Neuronal stem cell (in vitro differentiated cells): ENCODE measurements around the gene ENPP6.

Experiments used
- DNase-seq: peaks from one replicate; pipeline ENCODE4 v3.0.0-alpha.2; 2013; ENCODE audit warnings: low spot score
- H2AFZ ChIP-seq: one replicate; pipeline ENCODE4 v1.6.1; 2013; ENCODE audit warnings: mild to moderate bottlenecking, low read length, inconsistent platforms
- H2AK5ac ChIP-seq: 2 replicates; pipeline ENCODE4 v1.6.1; 2013; ENCODE audit warnings: low read depth, mild to moderate bottlenecking, inconsistent platforms, low read length, moderate library complexity, mixed read lengths
- H2BK120ac ChIP-seq: 2 replicates; pipeline ENCODE4 v1.6.1; 2013; ENCODE audit warnings: low read depth, mild to moderate bottlenecking, inconsistent platforms, low read length, moderate library complexity, mixed read lengths
- H2BK12ac ChIP-seq: one replicate; pipeline ENCODE4 v1.6.1; 2013; ENCODE audit warnings: low read length, inconsistent platforms
- H2BK15ac ChIP-seq: 2 replicates; pipeline ENCODE4 v1.6.1; 2013; ENCODE audit warnings: mild to moderate bottlenecking, low read length, inconsistent platforms, mixed read lengths
- H2BK5ac ChIP-seq: one replicate; pipeline ENCODE4 v1.6.1; 2013; ENCODE audit warnings: inconsistent platforms, mild to moderate bottlenecking, low read length, moderate library complexity
- H3K14ac ChIP-seq: one replicate; pipeline ENCODE4 v1.6.1; 2013; ENCODE audit warnings: low read length, inconsistent platforms
- H3K18ac ChIP-seq: 2 replicates; pipeline ENCODE4 v1.6.1; 2013; ENCODE audit warnings: low read length, inconsistent platforms
- H3K23ac ChIP-seq: 2 replicates; pipeline ENCODE4 v1.6.1; 2013; ENCODE audit warnings: low read depth, mild to moderate bottlenecking, mixed read lengths, low read length, inconsistent platforms; ENCODE audit not compliant: poor library complexity
- H3K27ac ChIP-seq: replicated peaks from 3 replicates; pipeline ENCODE4 v1.5.1; 2013; ENCODE audit warnings: low read length, inconsistent platforms
- H3K27me3 ChIP-seq, 3 experiments: 2 replicates each; pipeline ENCODE4 v1.6.1; 2013; ENCODE audit warnings: low read length in 3 of 3, mild to moderate bottlenecking in 2 of 3, inconsistent platforms in 1 of 3, low read depth in 1 of 3, mixed read lengths in 1 of 3, moderate library complexity in 1 of 3; ENCODE audit not compliant: control insufficient read depth in 3 of 3, insufficient read depth in 3 of 3
- H3K36me3 ChIP-seq, 2 donors: replicated peaks in 1 of 2; 2 replicates each; pipeline ENCODE4 v1.6.1; 2013; ENCODE audit warnings: low read length in 2 of 2; ENCODE audit not compliant: control insufficient read depth in 2 of 2, insufficient read depth in 2 of 2
- H3K4ac ChIP-seq: 2 replicates; pipeline ENCODE4 v1.6.1; 2013; ENCODE audit warnings: inconsistent platforms, mild to moderate bottlenecking, low read length, moderate library complexity
- H3K4me1 ChIP-seq, 2 donors: 1 replicate in 1 of 2; 2 replicates in 1 of 2; pipeline ENCODE4 v1.6.1; 2013; ENCODE audit warnings: low read length in 2 of 2, low read depth in 1 of 2; ENCODE audit not compliant: control insufficient read depth in 2 of 2, insufficient read depth in 1 of 2
- H3K4me2 ChIP-seq: one replicate; pipeline ENCODE4 v1.6.1; 2013; ENCODE audit warnings: mild to moderate bottlenecking, low read length, inconsistent platforms; ENCODE audit not compliant: insufficient read depth, poor library complexity, severe bottlenecking
- H3K4me3 ChIP-seq, 2 donors: 2 replicates each; pipeline ENCODE4 v1.5.1; 2013; ENCODE audit warnings: low read length in 2 of 2, mild to moderate bottlenecking in 2 of 2, inconsistent platforms in 1 of 2, moderate library complexity in 1 of 2
- H3K79me1 ChIP-seq: one replicate; pipeline ENCODE4 v1.6.1; 2013; ENCODE audit warnings: low read depth, mild to moderate bottlenecking, inconsistent platforms, low read length, moderate library complexity
- H3K9ac ChIP-seq: one replicate; pipeline ENCODE4 v1.6.1; 2013; ENCODE audit warnings: mild to moderate bottlenecking, low read depth, low read length, inconsistent platforms; ENCODE audit not compliant: poor library complexity
- H3K9me3 ChIP-seq, 2 donors: replicated peaks in 1 of 2; 2 replicates each; pipeline versions ENCODE3 to v1.6.1; 2013; ENCODE audit warnings: low read length in 2 of 2, mild to moderate bottlenecking in 2 of 2, inconsistent platforms in 1 of 2, low read depth in 1 of 2, mixed read lengths in 1 of 2, moderate library complexity in 1 of 2; ENCODE audit not compliant: control insufficient read depth in 2 of 2, insufficient read depth in 1 of 2
- H4K8ac ChIP-seq: one replicate; pipeline ENCODE4 v1.6.1; 2013; ENCODE audit warnings: low read depth, mild to moderate bottlenecking, inconsistent platforms, low read length, moderate library complexity
- H4K91ac ChIP-seq: one replicate; pipeline ENCODE4 v1.6.1; 2013; ENCODE audit warnings: low read length, low read depth, mild to moderate bottlenecking, inconsistent platforms; ENCODE audit not compliant: poor library complexity
- WGBS, 2 donors: extraction: QIAGEN DNeasy Blood & Tissue Kit; methylation state at CpG; one replicate each; pipeline ENCODE4 v1.1.7; 2013; ENCODE audit warnings: missing lambda C conversion rate in 2 of 2, mixed read lengths in 1 of 2; ENCODE audit not compliant: insufficient read length in 2 of 2, insufficient replicate concordance in 1 of 2; ENCODE audit errors: extremely low coverage in 2 of 2; 5-methylcytosine and 5-hydroxymethylcytosine counted together

ENPP6 gene

GRCh38 chr4:184103527-184104264 lies 114.0 kb downstream of the ENPP6 start:
- Histone ChIP-seq H3K4me3 (peak overlapping the region in 1 of 2 donors; percentile 11), H3K4me1 (peaks cover 6% of the 10 kb centered on the region in 2 donors), H2AFZ (peak overlapping the region; percentile 85), H3K4me2 (no peak overlapping the region), H3K18ac (no peak overlapping the region), H4K8ac (no peak overlapping the region), H3K79me1 (no peaks in the 10 kb centered on the region), H3K9me3 (peaks cover 0 to 3% of the 10 kb centered on the region in 2 donors), H3K23ac (no peak overlapping the region), H4K91ac (no peak overlapping the region), H3K9ac (no peak overlapping the region), H2AK5ac (no peak overlapping the region), H2BK120ac (no peak overlapping the region), H2BK5ac (no peak overlapping the region), H3K27ac (no peak overlapping the region), H3K27me3 (peaks cover 0 to 32% (median 0%) of the 10 kb centered on the region in 3 experiments), H2BK12ac (no peak overlapping the region), H3K36me3 (no peaks in the 10 kb centered on the region), H3K14ac (no peak overlapping the region), H2BK15ac (no peak overlapping the region), H3K4ac (no peak overlapping the region)
- no CpG with 5 or more reads among the region's 16 CpGs for WGBS, 2 donors
- no peak for DNase-seq

GRCh38 chr4:184102927-184103326 lies 114.7 kb downstream of the ENPP6 start:
- Histone ChIP-seq H2BK5ac (no peak overlapping the region), H3K4me1 (peaks cover 6% of the 10 kb centered on the region in 2 donors), H3K18ac (no peak overlapping the region), H4K8ac (no peak overlapping the region), H2AFZ (no peak overlapping the region), H3K14ac (no peak overlapping the region), H3K27me3 (peaks cover 0 to 32% (median 0%) of the 10 kb centered on the region in 3 experiments), H3K23ac (no peak overlapping the region), H2BK15ac (peak overlapping the region; percentile 14), H3K36me3 (no peaks in the 10 kb centered on the region), H2AK5ac (peak overlapping the region; percentile 36), H4K91ac (no peak overlapping the region), H3K4ac (no peak overlapping the region), H3K9ac (no peak overlapping the region), H3K79me1 (no peaks in the 10 kb centered on the region), H2BK12ac (no peak overlapping the region), H3K9me3 (peaks cover 0 to 3% of the 10 kb centered on the region in 2 donors), H3K4me2 (no peak overlapping the region), H2BK120ac (no peak overlapping the region), H3K4me3 (no peak overlapping the region), H3K27ac (no peak overlapping the region)
- WGBS, 2 donors, result no CpG with 5 or more reads among the region's 4 CpGs
- DNase-seq, result no peak

- no peak overlapping the region for H2AFZ ChIP-seq
- no CpG with 5 or more reads among the region's 10 CpGs for WGBS, 2 donors
- H3K4me1 ChIP-seq, result peaks cover 6% of the 10 kb centered on the region in 2 donors
- H2BK120ac ChIP-seq, result no peak overlapping the region
- H3K27me3 ChIP-seq, result peaks cover 0 to 32% (median 0%) of the 10 kb centered on the region in 3 experiments
- H2AK5ac ChIP-seq, result peak overlapping the region; percentile 36
- peak overlapping the region; percentile 14 for H2BK15ac ChIP-seq
- DNase-seq, result no peak
- peaks cover 0 to 3% of the 10 kb centered on the region in 2 donors for H3K9me3 ChIP-seq
- H4K8ac ChIP-seq, result no peak overlapping the region
- peak overlapping the region; percentile 30 for H3K18ac ChIP-seq
- no peak overlapping the region for H3K9ac ChIP-seq
- no peak overlapping the region for H3K23ac ChIP-seq
- H3K14ac ChIP-seq, result no peak overlapping the region
- H3K27ac ChIP-seq, result no peak overlapping the region
- no peaks in the 10 kb centered on the region for H3K79me1 ChIP-seq
- H4K91ac ChIP-seq, result no peak overlapping the region
- no peaks in the 10 kb centered on the region for H3K36me3 ChIP-seq
- no peak overlapping the region for H3K4me3 ChIP-seq
- H2BK12ac ChIP-seq, result no peak overlapping the region
- H2BK5ac ChIP-seq, result no peak overlapping the region
- no peak overlapping the region for H3K4me2 ChIP-seq
- no peak overlapping the region for H3K4ac ChIP-seq
These were observed 115.2 kb downstream of the ENPP6 start for GRCh38 chr4:184102488-184102887.

GRCh38 chr4:184101711-184102110 lies 116.0 kb downstream of the ENPP6 start:
- Histone ChIP-seq H3K36me3 (no peaks in the 10 kb centered on the region), H2BK12ac (no peak overlapping the region), H3K4me3 (no peak overlapping the region), H3K79me1 (no peaks in the 10 kb centered on the region), H3K4me2 (no peak overlapping the region), H2BK120ac (no peak overlapping the region), H3K9me3 (peaks cover 0 to 3% of the 10 kb centered on the region in 2 donors), H4K91ac (no peak overlapping the region), H3K18ac (no peak overlapping the region), H2BK15ac (no peak overlapping the region), H3K27ac (no peak overlapping the region), H3K23ac (no peak overlapping the region), H3K14ac (no peak overlapping the region), H3K27me3 (peaks cover 0 to 32% (median 0%) of the 10 kb centered on the region in 3 experiments), H4K8ac (no peak overlapping the region), H3K4ac (no peak overlapping the region), H2AFZ (no peak overlapping the region), H2BK5ac (no peak overlapping the region), H3K4me1 (peaks cover 6% of the 10 kb centered on the region in 2 donors), H2AK5ac (no peak overlapping the region), H3K9ac (no peak overlapping the region)
- WGBS, 2 donors, result no CpG with 5 or more reads among the region's 11 CpGs
- no peak for DNase-seq
